ENCODE measurements around the gene COL24A1. TPM values are rescaled to one million over a fixed set of nuclear protein-coding genes. Genes with fewer than 3 reads are reported as not detected.
"Not testable (repeated sequence)": the region's sequence is repeated elsewhere in the genome, so short reads cannot be mapped to it uniquely, and the experiment has no call there.

Gene COL24A1
- total RNA-seq, 1 donor from 2014 or later = not detected

- DNase-seq (ENCODE audit: low spot score) = no peak
- no peaks in the 10 kb centered on the region for H3K36me3 Mint-ChIP-seq (ENCODE audit: low read depth)
- H3K27me3 Mint-ChIP-seq (ENCODE audit: insufficient read depth) = peaks cover 2% of the 10 kb centered on the region
- no peak overlapping the region for H3K4me3 Mint-ChIP-seq
- no peaks in the 10 kb centered on the region for H3K4me1 Mint-ChIP-seq (ENCODE audit: low read depth)
- intact Hi-C loops (cut with micrococcal nuclease) = no loop called here
- H3K27ac Mint-ChIP-seq = no peak overlapping the region
- no peaks in the 10 kb centered on the region for H3K9me3 Mint-ChIP-seq
Measured at GRCh38 chr1:85991261-85991660, 165.3 kb downstream of the COL24A1 start.

- intact Hi-C loops (cut with micrococcal nuclease) = no loop called here
- no peaks in the 10 kb centered on the region for H3K4me1 Mint-ChIP-seq (ENCODE audit: low read depth)
- H3K27me3 Mint-ChIP-seq (ENCODE audit: insufficient read depth) = no peaks in the 10 kb centered on the region
- no peak overlapping the region for H3K27ac Mint-ChIP-seq
- no peak for DNase-seq (ENCODE audit: low spot score)
- no peaks in the 10 kb centered on the region for H3K9me3 Mint-ChIP-seq
- H3K4me3 Mint-ChIP-seq = no peak overlapping the region
- no peaks in the 10 kb centered on the region for H3K36me3 Mint-ChIP-seq (ENCODE audit: low read depth)
Measured at GRCh38 chr1:85984636-85985035, 171.9 kb downstream of the COL24A1 start.

GRCh38 chr1:85983316-85983715 lies 173.3 kb downstream of the COL24A1 start:
- Mint-ChIP-seq H3K27me3 (ENCODE audit: insufficient read depth) (no peaks in the 10 kb centered on the region), H3K4me1 (ENCODE audit: low read depth) (no peaks in the 10 kb centered on the region), H3K36me3 (ENCODE audit: low read depth) (no peaks in the 10 kb centered on the region), H3K9me3 (peaks cover 7% of the 10 kb centered on the region), H3K27ac (no peak overlapping the region), H3K4me3 (no peak overlapping the region)
- DNase-seq (ENCODE audit: low spot score) = no peak
- intact Hi-C loops (cut with micrococcal nuclease) = no loop called here

GRCh38 chr1:85976516-85977205 lies 179.9 kb downstream of the COL24A1 start:
- Mint-ChIP-seq H3K9me3 (peaks cover 7% of the 10 kb centered on the region), H3K36me3 (ENCODE audit: low read depth) (no peaks in the 10 kb centered on the region), H3K4me3 (no peak overlapping the region), H3K27ac (no peak overlapping the region), H3K27me3 (ENCODE audit: insufficient read depth) (peaks cover 5% of the 10 kb centered on the region), H3K4me1 (ENCODE audit: low read depth) (no peaks in the 10 kb centered on the region)
- no peak for DNase-seq (ENCODE audit: low spot score)
- intact Hi-C loops (cut with micrococcal nuclease) = no loop called here

- Mint-ChIP-seq H3K4me1 (ENCODE audit: low read depth) (no peaks in the 10 kb centered on the region), H3K9me3 (peaks cover 7% of the 10 kb centered on the region), H3K27ac (no peak overlapping the region), H3K36me3 (ENCODE audit: low read depth) (no peaks in the 10 kb centered on the region), H3K4me3 (no peak overlapping the region), H3K27me3 (ENCODE audit: insufficient read depth) (peaks cover 5% of the 10 kb centered on the region)
- no peak for DNase-seq (ENCODE audit: low spot score)
- intact Hi-C loops (cut with micrococcal nuclease) = no loop called here
Measured at GRCh38 chr1:85975912-85976371, 180.6 kb downstream of the COL24A1 start.

- H3K27ac Mint-ChIP-seq = no peak overlapping the region
- intact Hi-C loops (cut with micrococcal nuclease) = no loop called here
- no peak for DNase-seq (ENCODE audit: low spot score)
- H3K4me1 Mint-ChIP-seq (ENCODE audit: low read depth) = no peaks in the 10 kb centered on the region
- no peaks in the 10 kb centered on the region for H3K9me3 Mint-ChIP-seq
- no peaks in the 10 kb centered on the region for H3K27me3 Mint-ChIP-seq (ENCODE audit: insufficient read depth)
- H3K36me3 Mint-ChIP-seq (ENCODE audit: low read depth) = no peaks in the 10 kb centered on the region
- H3K4me3 Mint-ChIP-seq = no peak overlapping the region
Measured at GRCh38 chr1:85962457-85962856, 194.1 kb downstream of the COL24A1 start.

GRCh38 chr1:85957760-85958159 lies 198.8 kb downstream of the COL24A1 start:
- Mint-ChIP-seq H3K36me3 (ENCODE audit: low read depth) (no peaks in the 10 kb centered on the region), H3K27me3 (ENCODE audit: insufficient read depth) (no peaks in the 10 kb centered on the region), H3K4me3 (no peak overlapping the region), H3K9me3 (no peaks in the 10 kb centered on the region), H3K4me1 (ENCODE audit: low read depth) (no peaks in the 10 kb centered on the region), H3K27ac (no peak overlapping the region)
- DNase-seq (ENCODE audit: low spot score) = no peak
- intact Hi-C loops (cut with micrococcal nuclease) = no loop called here

- H3K36me3 Mint-ChIP-seq (ENCODE audit: low read depth); H3K4me1 Mint-ChIP-seq (ENCODE audit: low read depth); H3K9me3 Mint-ChIP-seq; intact Hi-C loops (cut with micrococcal nuclease); H3K4me3 Mint-ChIP-seq; H3K27ac Mint-ChIP-seq; H3K27me3 Mint-ChIP-seq (ENCODE audit: insufficient read depth); DNase-seq (ENCODE audit: low spot score): not testable (repeated sequence)
Measured at GRCh38 chr1:85955218-85955617, 201.4 kb downstream of the COL24A1 start.

GRCh38 chr1:85952460-85952859 lies 204.1 kb downstream of the COL24A1 start:
- Mint-ChIP-seq H3K4me3 (no peak overlapping the region), H3K4me1 (ENCODE audit: low read depth) (no peaks in the 10 kb centered on the region), H3K27me3 (ENCODE audit: insufficient read depth) (no peaks in the 10 kb centered on the region), H3K9me3 (no peaks in the 10 kb centered on the region), H3K27ac (no peak overlapping the region), H3K36me3 (ENCODE audit: low read depth) (no peaks in the 10 kb centered on the region)
- intact Hi-C loops (cut with micrococcal nuclease) = no loop called here
- DNase-seq (ENCODE audit: low spot score) = no peak

GRCh38 chr1:85947186-85947585 lies 209.4 kb downstream of the COL24A1 start:
- no peak for DNase-seq (ENCODE audit: low spot score)
- Mint-ChIP-seq H3K27me3 (ENCODE audit: insufficient read depth) (no peaks in the 10 kb centered on the region), H3K4me3 (no peak overlapping the region), H3K9me3 (no peaks in the 10 kb centered on the region), H3K27ac (no peak overlapping the region), H3K36me3 (ENCODE audit: low read depth) (no peaks in the 10 kb centered on the region), H3K4me1 (ENCODE audit: low read depth) (no peaks in the 10 kb centered on the region)
- intact Hi-C loops (cut with micrococcal nuclease) = no loop called here

- H3K9me3 Mint-ChIP-seq = no peaks in the 10 kb centered on the region
- H3K4me1 Mint-ChIP-seq (ENCODE audit: low read depth) = no peaks in the 10 kb centered on the region
- H3K27me3 Mint-ChIP-seq (ENCODE audit: insufficient read depth) = no peaks in the 10 kb centered on the region
- intact Hi-C loops (cut with micrococcal nuclease) = no loop called here
- H3K36me3 Mint-ChIP-seq (ENCODE audit: low read depth) = no peaks in the 10 kb centered on the region
- DNase-seq (ENCODE audit: low spot score) = no peak
- H3K4me3 Mint-ChIP-seq = no peak overlapping the region
- no peak overlapping the region for H3K27ac Mint-ChIP-seq
Measured at GRCh38 chr1:85943945-85944344, 212.6 kb downstream of the COL24A1 start.

- intact Hi-C loops (cut with micrococcal nuclease) = no loop called here
- no peaks in the 10 kb centered on the region for H3K36me3 Mint-ChIP-seq (ENCODE audit: low read depth)
- no peaks in the 10 kb centered on the region for H3K4me1 Mint-ChIP-seq (ENCODE audit: low read depth)
- no peak for DNase-seq (ENCODE audit: low spot score)
- H3K4me3 Mint-ChIP-seq = no peak overlapping the region
- no peaks in the 10 kb centered on the region for H3K9me3 Mint-ChIP-seq
- H3K27ac Mint-ChIP-seq = no peak overlapping the region
- H3K27me3 Mint-ChIP-seq (ENCODE audit: insufficient read depth) = no peaks in the 10 kb centered on the region
Measured at GRCh38 chr1:85943526-85943925, 213.0 kb downstream of the COL24A1 start.

- H3K9me3 Mint-ChIP-seq = no peaks in the 10 kb centered on the region
- no peaks in the 10 kb centered on the region for H3K27me3 Mint-ChIP-seq (ENCODE audit: insufficient read depth)
Measured at GRCh38 chr1:85940656-85941306, 215.8 kb downstream of the COL24A1 start.

More at GRCh38 chr1:85940656-85941306, 215.8 kb downstream of the COL24A1 start:
- no peak for DNase-seq (ENCODE audit: low spot score)
- Mint-ChIP-seq H3K27ac (no peak overlapping the region), H3K36me3 (ENCODE audit: low read depth) (no peaks in the 10 kb centered on the region), H3K4me1 (ENCODE audit: low read depth) (no peaks in the 10 kb centered on the region), H3K4me3 (no peak overlapping the region)
- intact Hi-C loops (cut with micrococcal nuclease) = no loop called here

All from activated T-helper 1 cell treated with anti-CD3 and anti-CD28 coated beads, Interleukin-12 subunit alpha, Interleukin-12 subunit beta, Interleukin-2, Interleukin-4 antibody, amounts not matched to agents 30 ng/mL and 10 ng/mL and 1 ng/mL, durations not matched to agents 14 hours and 24 hours and 36 hours (primary cell).